ENCODE data around the gene ATG9B.

The ATG9B gene

GRCh38 chr7:151009327-151010036, 14.8 kb downstream of the ATG9B start:
- CTCF ChIA-PET: interaction anchor here (0.6 to 1.3 kb wide), 11 partner anchors 8 to 585 kb away, joined by 3 to 5 read pairs (median 3); partner anchors contain the start of gene ABCB8
- POLR2A ChIA-PET (ENCODE audit: low non-redundant PET): no interaction called here
- peak overlapping the region; percentile 23; the same call in 1 of the 2 replicates for H3K27ac ChIP-seq
- TF ChIP-seq, protein P1, sequence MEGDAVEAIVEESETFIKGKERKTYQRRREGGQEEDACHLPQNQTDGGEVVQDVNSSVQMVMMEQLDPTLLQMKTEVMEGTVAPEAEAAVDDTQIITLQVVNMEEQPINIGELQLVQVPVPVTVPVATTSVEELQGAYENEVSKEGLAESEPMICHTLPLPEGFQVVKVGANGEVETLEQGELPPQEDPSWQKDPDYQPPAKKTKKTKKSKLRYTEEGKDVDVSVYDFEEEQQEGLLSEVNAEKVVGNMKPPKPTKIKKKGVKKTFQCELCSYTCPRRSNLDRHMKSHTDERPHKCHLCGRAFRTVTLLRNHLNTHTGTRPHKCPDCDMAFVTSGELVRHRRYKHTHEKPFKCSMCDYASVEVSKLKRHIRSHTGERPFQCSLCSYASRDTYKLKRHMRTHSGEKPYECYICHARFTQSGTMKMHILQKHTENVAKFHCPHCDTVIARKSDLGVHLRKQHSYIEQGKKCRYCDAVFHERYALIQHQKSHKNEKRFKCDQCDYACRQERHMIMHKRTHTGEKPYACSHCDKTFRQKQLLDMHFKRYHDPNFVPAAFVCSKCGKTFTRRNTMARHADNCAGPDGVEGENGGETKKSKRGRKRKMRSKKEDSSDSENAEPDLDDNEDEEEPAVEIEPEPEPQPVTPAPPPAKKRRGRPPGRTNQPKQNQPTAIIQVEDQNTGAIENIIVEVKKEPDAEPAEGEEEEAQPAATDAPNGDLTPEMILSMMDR (conservative IDR thresholded peaks at IDR 0.05; ENCODE audit: low read depth): no peak
- no peak for DNase-seq (ENCODE audit: low spot score)

- DNase-seq (ENCODE audit: low spot score): peak; percentile 50
- TF ChIP-seq, protein P1 (conservative IDR thresholded peaks at IDR 0.05; ENCODE audit: low read depth): peak; percentile 97
- POLR2A ChIA-PET (ENCODE audit: low non-redundant PET): no interaction called here
- H3K27ac ChIP-seq: peak overlapping the region; percentile 23
- CTCF ChIA-PET: interaction anchor here (0.6 to 1.1 kb wide), 11 partner anchors 9 to 584 kb away, joined by 3 to 5 read pairs (median 3); no protein-coding TSS in a partner anchor
Measured at GRCh38 chr7:151008511-151009323, 15.6 kb downstream of the ATG9B start.

GRCh38 chr7:151008143-151008510, 16.2 kb downstream of the ATG9B start:
- TF ChIP-seq, protein P1 (conservative IDR thresholded peaks at IDR 0.05; ENCODE audit: low read depth): no peak
- POLR2A ChIA-PET (ENCODE audit: low non-redundant PET): no interaction called here
- 0 out of 2 replicates have a peak overlapping the region, but pooled peaks have one; percentile 23 for H3K27ac ChIP-seq
- DNase-seq (ENCODE audit: low spot score): no peak
- CTCF ChIA-PET: interaction anchor here (0.6 to 1.1 kb wide), 4 partner anchors 10 to 571 kb away, joined by 3 read pairs; no protein-coding TSS in a partner anchor

DNA sequence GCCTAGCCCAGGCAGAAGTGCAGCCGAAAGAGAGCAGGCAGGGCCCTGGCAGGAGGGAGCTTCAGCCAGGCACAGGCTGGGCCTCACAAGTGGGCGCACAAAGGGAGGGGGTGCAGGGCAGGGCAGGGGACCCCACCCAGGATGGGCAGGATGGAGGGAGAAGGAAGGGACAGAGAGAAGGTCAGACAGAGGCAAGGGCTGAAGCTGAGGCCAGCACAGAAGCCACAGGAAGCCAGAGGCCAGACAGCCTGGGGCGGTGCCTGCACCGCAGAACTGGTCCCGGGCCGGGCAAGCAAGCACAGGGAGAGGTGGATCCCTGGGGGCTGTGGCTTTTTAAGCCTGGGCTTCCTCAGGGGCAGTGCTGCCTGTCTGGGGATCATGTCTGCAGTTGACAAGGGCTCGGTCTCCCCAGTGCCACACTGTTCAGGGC, 16.8 kb downstream of the ATG9B start:
- ChIA-PET CTCF (interaction anchor here (0.6 kb wide), 2 partner anchors 22 to 109 kb away, joined by 3 to 4 read pairs; no protein-coding TSS in a partner anchor), POLR2A (ENCODE audit: low non-redundant PET) (no interaction called here)
- TF ChIP-seq, protein P1 (conservative IDR thresholded peaks at IDR 0.05; ENCODE audit: low read depth): no peak
- no peak for DNase-seq (ENCODE audit: low spot score)
- no peak overlapping the region for H3K27ac ChIP-seq

- TF ChIP-seq, protein P1 (conservative IDR thresholded peaks at IDR 0.05; ENCODE audit: low read depth): no peak
- DNase-seq (ENCODE audit: low spot score): no peak
- ChIA-PET CTCF (interaction anchor here (0.6 kb wide), 1 partner anchor 21 kb away, joined by 3 read pairs; no protein-coding TSS in a partner anchor), POLR2A (ENCODE audit: low non-redundant PET) (no interaction called here)
- H3K27ac ChIP-seq: no peak overlapping the region
Measured at GRCh38 chr7:151006590-151007300, 17.5 kb downstream of the ATG9B start.

DNA sequence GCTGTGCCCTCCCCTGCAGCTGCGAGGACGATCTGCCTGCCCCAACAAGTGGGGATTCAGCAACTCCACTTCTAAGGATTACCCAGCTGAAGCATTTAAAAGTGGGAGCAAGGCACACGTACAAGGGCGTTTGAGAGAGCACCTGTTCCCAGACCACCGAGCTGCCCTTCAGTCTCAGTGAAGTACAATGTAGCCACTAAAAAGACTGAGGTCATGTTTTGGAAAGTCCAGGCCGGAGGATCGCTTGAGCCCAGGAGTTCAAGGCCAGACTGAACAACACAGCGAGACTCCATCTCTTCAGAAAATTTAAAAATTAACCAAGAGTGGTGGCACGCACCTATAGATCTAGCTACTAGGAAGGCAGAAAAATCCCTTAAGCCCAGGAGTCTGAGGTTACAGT, 18.7 kb downstream of the ATG9B start:
- DNase-seq (ENCODE audit: low spot score): no peak
- H3K27ac ChIP-seq: no peak overlapping the region
- TF ChIP-seq, protein P1 (conservative IDR thresholded peaks at IDR 0.05; ENCODE audit: low read depth): no peak
- ChIA-PET CTCF (no interaction called here), POLR2A (ENCODE audit: low non-redundant PET) (no interaction called here)
